Measurements from ENCODE around the gene LDLRAD3.

Gene LDLRAD3

DNA sequence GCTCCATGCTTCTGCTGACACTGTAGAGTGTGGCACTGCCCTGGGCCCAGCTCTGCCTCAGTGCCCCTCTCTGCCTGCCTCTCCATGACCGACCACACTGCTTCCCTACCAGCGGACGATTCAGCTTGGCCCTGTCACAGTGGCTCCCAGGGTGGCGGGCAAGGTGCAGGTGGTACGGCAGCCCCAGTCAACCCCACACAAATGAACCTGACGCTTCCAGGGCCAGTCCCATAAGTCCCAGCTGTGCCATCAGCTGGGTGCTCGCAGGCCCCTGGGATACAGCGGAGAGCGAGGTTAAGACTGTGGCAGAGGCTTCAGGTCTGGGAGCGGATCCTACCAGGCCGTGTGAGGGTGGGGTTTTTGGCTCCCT is 134.8 kb downstream of the LDLRAD3 start:
- no peak for DNase-seq

GRCh38 chr11:36079878-36080675 is 136.2 kb downstream of the LDLRAD3 start:
- DNase-seq = no peak

- no peak for DNase-seq
Observed at GRCh38 chr11:36081274-36081945, 137.5 kb downstream of the LDLRAD3 start.

GRCh38 chr11:36086366-36086765 is 142.5 kb downstream of the LDLRAD3 start:
- DNase-seq = no peak

- no peak for DNase-seq
Observed at GRCh38 chr11:36088266-36088972, 144.6 kb downstream of the LDLRAD3 start.

DNA sequence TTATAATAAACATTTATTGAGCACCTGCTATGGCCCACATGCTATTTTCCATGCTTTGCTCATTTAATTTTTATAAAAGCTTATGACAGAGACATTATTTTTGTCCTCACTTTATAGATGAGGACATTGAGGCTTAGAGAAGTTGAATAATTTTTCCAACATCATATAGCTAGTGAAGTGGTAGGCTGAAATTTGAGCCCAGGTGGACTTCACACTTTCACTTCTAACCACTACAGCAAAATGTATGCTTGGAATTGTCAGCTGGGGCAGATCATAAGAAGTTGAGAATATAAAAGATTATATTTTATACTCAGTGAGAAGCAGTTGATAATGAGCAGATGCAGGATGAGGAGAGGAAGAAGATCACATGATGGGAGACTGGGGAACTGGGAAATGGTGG is 146.1 kb downstream of the LDLRAD3 start:
- no peak for DNase-seq

GRCh38 chr11:36090356-36091109 is 146.7 kb downstream of the LDLRAD3 start:
- no peak for DNase-seq

GRCh38 chr11:36091256-36091811 is 147.5 kb downstream of the LDLRAD3 start:
- no peak for DNase-seq

DNA sequence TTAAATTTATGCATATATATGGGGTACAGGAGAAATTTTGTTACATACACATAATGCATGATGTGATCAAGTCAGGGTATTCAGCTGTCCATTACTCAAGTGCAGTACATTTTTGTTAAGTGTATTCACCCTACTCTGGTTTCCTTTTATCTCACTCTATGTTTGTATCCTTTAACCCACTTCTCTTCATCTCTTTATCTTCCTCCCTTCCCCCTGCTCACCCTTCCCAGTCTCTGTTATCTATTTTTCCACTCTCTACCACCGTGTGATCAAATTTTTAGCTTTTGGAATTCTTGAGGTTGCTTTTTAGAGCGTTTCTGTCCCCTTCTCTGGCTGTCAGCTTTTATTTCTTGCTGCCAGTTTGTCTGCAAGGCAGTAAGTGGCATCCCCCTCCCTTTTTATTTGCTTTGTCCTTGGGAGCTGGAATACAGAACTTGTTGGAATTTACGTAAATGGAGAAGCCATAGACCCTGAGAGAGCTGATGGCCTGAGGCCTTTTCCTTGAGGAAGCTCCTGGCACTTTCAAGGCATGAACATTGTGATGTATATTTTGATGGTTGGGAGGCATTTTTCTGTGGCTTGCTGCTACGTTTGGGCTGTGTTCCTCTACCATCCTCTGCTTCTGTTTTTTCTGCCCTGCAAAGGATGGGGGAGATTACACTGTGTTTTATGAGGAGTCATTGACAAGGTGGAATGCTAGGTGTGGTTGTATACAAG is 148.6 kb downstream of the LDLRAD3 start:
- DNase-seq = no peak

DNA sequence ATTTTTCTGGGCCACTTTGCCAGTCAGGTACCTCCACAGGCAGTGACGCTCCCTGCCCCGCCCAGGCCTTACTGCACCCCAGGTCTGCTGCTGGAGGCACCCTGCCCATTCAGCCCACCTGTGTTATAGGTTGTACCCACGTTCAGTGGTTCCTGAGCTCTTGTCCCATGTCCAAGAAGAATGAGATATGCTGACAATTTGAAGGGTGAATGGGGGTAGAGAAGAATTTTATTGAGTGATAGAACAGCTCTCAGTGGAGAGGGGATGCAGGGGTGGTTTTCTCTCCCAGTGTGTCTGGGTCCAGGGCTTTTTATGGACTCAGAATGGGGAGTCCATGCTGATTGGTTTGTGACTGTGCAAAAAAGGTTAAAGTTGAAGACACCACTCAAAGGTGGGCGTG is 149.7 kb downstream of the LDLRAD3 start:
- no peak for DNase-seq

- DNase-seq = no peak
Observed at GRCh38 chr11:36094164-36094563, 150.3 kb downstream of the LDLRAD3 start.

DNA sequence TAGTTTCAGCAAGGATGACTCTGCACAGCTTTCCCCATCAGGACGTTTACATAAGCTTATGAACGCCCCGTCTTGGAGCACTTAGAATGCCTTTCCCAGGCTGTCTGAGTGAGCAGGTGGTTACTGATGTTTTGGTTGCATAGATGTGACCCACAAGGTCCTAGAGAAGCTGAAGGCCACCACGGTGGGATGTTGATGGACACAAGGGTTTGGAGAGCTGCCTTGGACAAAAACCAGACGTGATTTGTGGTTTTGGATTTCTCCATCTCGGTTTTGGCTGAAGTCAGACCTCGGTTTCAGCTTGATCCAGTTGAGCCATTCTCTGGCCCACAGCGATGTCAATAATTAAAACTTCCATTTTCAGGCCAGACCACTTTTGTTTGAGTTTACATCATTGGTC is 151.9 kb downstream of the LDLRAD3 start:
- no peak for DNase-seq

DNA sequence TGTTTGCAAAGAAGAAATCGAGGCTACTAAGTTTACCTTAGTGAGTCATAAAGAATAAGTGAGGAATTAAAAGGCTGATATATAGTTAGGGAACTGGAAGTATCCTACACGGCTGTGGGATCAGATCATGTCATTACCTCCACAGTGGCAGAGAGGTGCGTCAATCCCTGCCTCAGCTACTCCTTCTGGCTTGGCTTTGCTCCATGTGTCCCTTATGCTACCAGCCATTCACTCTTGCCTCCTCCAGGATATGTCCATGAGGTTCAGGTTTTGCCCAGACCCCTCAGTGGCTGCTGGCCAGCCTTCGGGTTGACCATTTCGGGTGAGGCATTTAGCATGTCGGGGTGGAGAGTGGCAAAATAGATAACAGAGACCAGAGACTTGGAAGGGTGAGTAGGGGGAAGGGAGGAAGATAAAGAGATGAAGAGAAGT is 153.4 kb downstream of the LDLRAD3 start:
- DNase-seq = no peak

DNA sequence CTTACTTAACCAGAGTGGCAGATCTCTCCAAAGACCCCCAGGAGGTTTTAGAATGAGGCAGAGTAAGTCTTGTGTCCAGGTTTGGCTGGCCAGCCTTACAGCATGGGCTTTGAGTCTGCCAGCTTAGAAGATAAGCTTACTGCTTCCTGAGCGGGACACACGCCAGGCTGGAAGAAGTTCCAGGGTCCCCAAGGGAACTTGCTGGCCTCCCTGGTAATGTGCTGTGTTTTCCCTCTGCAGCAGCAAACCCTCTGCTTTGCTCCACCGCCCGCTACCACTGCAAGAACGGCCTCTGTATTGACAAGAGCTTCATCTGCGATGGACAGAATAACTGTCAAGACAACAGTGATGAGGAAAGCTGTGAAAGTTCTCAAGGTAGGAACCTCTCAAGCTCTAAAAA is 154.2 kb downstream of the LDLRAD3 start:
- no peak for DNase-seq

GRCh38 chr11:36098853-36099375 is 155.1 kb downstream of the LDLRAD3 start:
- no peak for DNase-seq

DNA sequence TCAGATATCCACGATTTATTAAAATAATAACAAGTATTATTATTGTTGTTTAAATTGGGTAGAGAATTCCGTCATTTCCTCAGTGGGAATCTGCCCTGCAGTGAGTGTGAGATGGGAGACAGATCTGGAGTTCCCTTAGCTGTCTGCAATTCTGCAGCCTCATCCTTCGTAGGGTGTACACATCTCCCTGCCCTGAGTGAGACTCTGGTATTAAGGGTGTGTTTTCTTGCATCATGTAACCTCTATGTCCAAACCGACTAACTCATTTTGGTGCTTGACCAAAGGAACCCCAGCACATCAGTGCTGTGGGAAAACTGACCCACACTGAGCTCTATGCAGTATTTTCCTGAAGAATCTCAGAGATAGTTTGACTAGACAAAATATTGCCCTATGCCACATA is 157.6 kb downstream of the LDLRAD3 start:
- DNase-seq = no peak

DNA sequence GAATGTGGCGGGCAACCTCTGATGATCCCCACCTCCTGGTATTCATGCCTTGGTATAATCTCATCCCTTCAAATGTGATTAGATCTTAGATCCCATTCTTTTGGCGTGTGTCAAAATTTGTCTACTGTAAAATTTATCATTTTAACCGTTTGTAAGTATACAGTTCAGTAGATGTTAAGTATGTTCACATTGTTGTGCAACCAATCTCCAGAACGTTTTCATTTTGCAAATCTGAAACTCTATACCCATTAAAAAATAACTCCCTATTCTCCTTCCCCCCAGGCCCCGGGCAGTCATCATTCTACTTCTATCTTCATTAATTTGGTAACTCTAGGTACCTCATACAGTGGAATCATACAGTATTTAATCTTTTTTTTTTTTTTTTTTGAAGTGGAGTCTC is 159.0 kb downstream of the LDLRAD3 start:
- no peak for DNase-seq

- no peak for DNase-seq
Observed at GRCh38 chr11:36103933-36104530, 160.2 kb downstream of the LDLRAD3 start.

DNA sequence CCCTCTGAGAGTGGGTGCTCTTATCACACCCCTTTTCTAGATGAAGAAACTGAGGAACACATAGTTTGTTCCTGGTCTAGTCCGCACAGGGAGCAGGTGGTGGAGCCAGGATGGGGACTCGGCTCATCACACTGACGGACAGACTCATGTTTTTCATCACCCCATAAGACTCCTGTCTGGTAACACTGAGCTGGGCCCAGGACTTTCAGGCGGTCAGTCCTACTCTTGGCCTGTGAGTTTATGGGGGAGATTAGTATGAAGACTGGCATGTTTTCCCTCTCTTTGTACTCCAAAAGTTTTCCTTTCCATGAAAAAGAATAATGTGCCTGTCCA is 160.8 kb downstream of the LDLRAD3 start:
- no peak for DNase-seq

GRCh38 chr11:36105743-36106581 is 162.1 kb downstream of the LDLRAD3 start:
- DNase-seq = no peak

All from fibroblast of skin of scalp (primary cell).